Suppressor macrophage treated with lipopolysaccharide for 1 hour (primary cell): ENCODE data around the gene WNT9A.
A peak's percentile ranks its signal among the peaks of the same experiment; 100 is the strongest.

Source experiments
- DNase-seq, 3 donors: peaks; one replicate each; pipeline ENCODE4 v3.0.0-alpha.2; 2020 to 2022

Gene WNT9A

GRCh38 chr1:227941509-227942020 lies 6.2 kb downstream of the WNT9A start:
- no peak for DNase-seq

- DNase-seq, result no peak
Observed at GRCh38 chr1:227940791-227941241, 6.9 kb downstream of the WNT9A start.

GRCh38 chr1:227939791-227940771 lies 7.7 kb downstream of the WNT9A start:
- no peak for DNase-seq

GRCh38 chr1:227938911-227939790 lies 8.6 kb downstream of the WNT9A start:
- no peak for DNase-seq

GRCh38 chr1:227938276-227938675 lies 9.5 kb downstream of the WNT9A start:
- DNase-seq, result no peak

- DNase-seq, result no peak
Observed at GRCh38 chr1:227937838-227938145, 9.9 kb downstream of the WNT9A start.

GRCh38 chr1:227937031-227937837 lies 10.5 kb downstream of the WNT9A start:
- DNase-seq, result no peak

GRCh38 chr1:227935826-227936225 lies 11.9 kb downstream of the WNT9A start:
- no peak for DNase-seq

GRCh38 chr1:227934476-227935313 lies 13.0 kb downstream of the WNT9A start:
- peak; percentile 59 to 65 (median 60) for DNase-seq

- no peak for DNase-seq
Observed at GRCh38 chr1:227929751-227930472, 17.8 kb downstream of the WNT9A start.

- DNase-seq, result no peak
Observed at GRCh38 chr1:227928811-227929375, 18.8 kb downstream of the WNT9A start.

GRCh38 chr1:227927971-227928741 lies 19.6 kb downstream of the WNT9A start:
- no peak for DNase-seq

GRCh38 chr1:227926896-227927885 lies 20.5 kb downstream of the WNT9A start:
- DNase-seq, result no peak

GRCh38 chr1:227926216-227926791 lies 21.4 kb downstream of the WNT9A start:
- no peak for DNase-seq

- DNase-seq, result no peak
Observed at GRCh38 chr1:227925582-227926198, 22.0 kb downstream of the WNT9A start.

GRCh38 chr1:227924833-227925574 lies 22.7 kb downstream of the WNT9A start:
- no peak for DNase-seq
